Cardiac muscle cell (in vitro differentiated cells and primary cell): ENCODE results near the gene CRISPLD2. TPM values are rescaled to one million over a fixed set of nuclear protein-coding genes. Genes with fewer than 3 reads are reported as not detected.

ENCODE experiments used
- DNase-seq, 2 donors: peaks; one replicate each; pipeline versions ENCODE4 v3.0.0 to v3.0.0-alpha.2; 2010 to 2017; ENCODE audit warnings: low read depth in 1 of 2, low spot score in 1 of 2
- H3K27ac ChIP-seq: fragments of 200-600 bp; sonication (generic); 2 replicates; pipeline ENCODE4 v1.5.1; 2016
- H3K27me3 ChIP-seq: fragments of 200-600 bp; sonication (generic); 2 replicates; pipeline ENCODE4 v1.6.0; 2016; ENCODE audit warnings: control low read depth
- H3K36me3 ChIP-seq: fragments of 200-600 bp; sonication (generic); 2 replicates; pipeline ENCODE4 v1.5.1; 2016; ENCODE audit warnings: control low read depth
- H3K4me1 ChIP-seq: fragments of 200-600 bp; sonication (generic); 2 replicates; pipeline ENCODE4 v1.8.1; 2017; ENCODE audit warnings: low read depth, mild to moderate bottlenecking, mixed run types
- H3K4me3 ChIP-seq: fragments of 200-600 bp; sonication (generic); 2 replicates; pipeline ENCODE4 v1.5.1; 2016; ENCODE audit warnings: mild to moderate bottlenecking
- H3K9me3 ChIP-seq: fragments of 200-600 bp; sonication (generic); 2 replicates; pipeline ENCODE4 v1.5.1; 2017; ENCODE audit warnings: low read depth, mild to moderate bottlenecking, control low read depth
- polyA plus RNA-seq: library from polyadenylated mRNA; unstranded; fragments of >200 nt; fragmentation: Nextera tagmentation; extraction: Ambion mirVana; gene quantifications from 2 replicates; pipeline ENCODE4 v1.2.1, GENCODE V29; 2016
- total RNA-seq: library from RNA; depleted of rRNA; stranded (reverse); fragments of >200 nt; gene quantifications from 2 replicates; pipeline ENCODE4 v1.2.3, GENCODE V29; 2016
- TF ChIP-seq, protein P1 (sequence below): IDR thresholded peaks from 2 replicates; pipeline ENCODE4 v1.5.1; 2012; ENCODE audit warnings: low read depth, mild to moderate bottlenecking, low read length

The CRISPLD2 gene
- total and polyA plus RNA-seq, 2 experiments from 2014 or later = 0.91 to 1.7 TPM

DNA sequence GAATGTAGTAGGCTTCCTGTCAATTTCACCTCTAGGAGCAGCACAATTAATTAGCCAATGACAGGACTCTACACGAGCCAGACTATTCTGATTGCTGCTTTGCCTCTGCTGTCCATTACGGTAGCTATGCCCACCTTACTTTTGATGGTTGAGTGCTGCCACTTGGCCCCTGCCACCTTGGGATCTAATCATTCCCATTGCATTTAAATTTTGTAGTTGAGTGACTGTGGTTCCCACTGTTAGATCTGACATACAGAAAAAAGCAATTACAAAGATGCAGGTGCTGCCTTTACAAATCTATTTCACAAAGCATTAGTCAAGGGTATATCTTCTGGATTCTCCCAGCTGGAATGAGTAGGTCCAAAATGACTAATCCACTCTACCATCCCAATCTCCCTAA is 39.9 kb downstream of the CRISPLD2 start:
- TF ChIP-seq, protein P1, sequence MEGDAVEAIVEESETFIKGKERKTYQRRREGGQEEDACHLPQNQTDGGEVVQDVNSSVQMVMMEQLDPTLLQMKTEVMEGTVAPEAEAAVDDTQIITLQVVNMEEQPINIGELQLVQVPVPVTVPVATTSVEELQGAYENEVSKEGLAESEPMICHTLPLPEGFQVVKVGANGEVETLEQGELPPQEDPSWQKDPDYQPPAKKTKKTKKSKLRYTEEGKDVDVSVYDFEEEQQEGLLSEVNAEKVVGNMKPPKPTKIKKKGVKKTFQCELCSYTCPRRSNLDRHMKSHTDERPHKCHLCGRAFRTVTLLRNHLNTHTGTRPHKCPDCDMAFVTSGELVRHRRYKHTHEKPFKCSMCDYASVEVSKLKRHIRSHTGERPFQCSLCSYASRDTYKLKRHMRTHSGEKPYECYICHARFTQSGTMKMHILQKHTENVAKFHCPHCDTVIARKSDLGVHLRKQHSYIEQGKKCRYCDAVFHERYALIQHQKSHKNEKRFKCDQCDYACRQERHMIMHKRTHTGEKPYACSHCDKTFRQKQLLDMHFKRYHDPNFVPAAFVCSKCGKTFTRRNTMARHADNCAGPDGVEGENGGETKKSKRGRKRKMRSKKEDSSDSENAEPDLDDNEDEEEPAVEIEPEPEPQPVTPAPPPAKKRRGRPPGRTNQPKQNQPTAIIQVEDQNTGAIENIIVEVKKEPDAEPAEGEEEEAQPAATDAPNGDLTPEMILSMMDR = no peak

DNA sequence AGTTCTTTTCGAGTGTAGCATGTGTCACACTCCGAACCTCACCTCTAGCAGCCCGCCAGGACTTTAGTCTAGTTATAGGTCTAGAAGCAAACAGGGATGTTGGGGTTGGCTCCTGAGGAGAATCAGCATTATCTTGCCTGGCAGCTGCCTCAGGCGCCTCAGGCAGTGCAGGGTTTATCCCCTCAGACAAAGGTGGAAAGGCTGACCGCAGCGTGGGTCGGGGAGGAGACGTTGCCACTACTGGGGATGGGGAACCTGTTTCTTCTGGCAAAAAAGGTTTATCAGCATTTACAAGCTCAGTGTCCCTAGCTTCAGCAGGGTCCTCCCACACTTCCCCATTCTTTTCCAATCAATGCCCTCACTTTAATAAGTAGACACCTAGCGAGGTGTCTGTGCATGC is 40.6 kb downstream of the CRISPLD2 start:
- Histone ChIP-seq H3K4me1 (no peaks in the 10 kb centered on the region), H3K36me3 (no peaks in the 10 kb centered on the region), H3K27ac (no peak overlapping the region), H3K4me3 (no peak overlapping the region), H3K27me3 (no peaks in the 10 kb centered on the region), H3K9me3 (no peaks in the 10 kb centered on the region)
- DNase-seq = no peak
- TF ChIP-seq, protein P1 = no peak

More for the DNA sequence above, 39.9 kb downstream of the CRISPLD2 start:
- DNase-seq = no peak
- Histone ChIP-seq H3K9me3 (no peaks in the 10 kb centered on the region), H3K36me3 (no peaks in the 10 kb centered on the region), H3K27ac (no peak overlapping the region), H3K4me3 (no peak overlapping the region), H3K4me1 (no peaks in the 10 kb centered on the region), H3K27me3 (no peaks in the 10 kb centered on the region)

DNA sequence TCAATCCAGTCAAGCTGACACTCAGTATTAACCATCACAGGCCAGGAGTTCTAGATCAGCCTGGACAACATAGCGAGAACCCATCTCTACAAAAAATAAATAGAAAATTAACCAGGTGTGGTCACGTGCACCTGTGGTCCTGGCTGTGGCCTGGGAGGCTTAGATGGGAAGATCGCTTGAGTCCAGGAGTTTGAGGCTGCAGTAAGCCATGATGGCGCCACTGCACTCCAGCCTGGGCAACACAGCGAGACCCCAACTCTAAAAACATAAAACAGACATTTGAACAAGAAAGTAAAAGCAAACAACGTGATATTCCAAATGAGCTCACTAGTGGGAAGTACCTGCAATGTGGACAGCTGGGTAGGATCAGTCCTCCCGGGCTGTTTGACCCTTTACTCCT is 41.9 kb downstream of the CRISPLD2 start:
- TF ChIP-seq, protein P1 = no peak
- Histone ChIP-seq H3K27me3 (no peaks in the 10 kb centered on the region), H3K27ac (no peak overlapping the region), H3K9me3 (no peaks in the 10 kb centered on the region), H3K4me3 (no peak overlapping the region), H3K4me1 (no peaks in the 10 kb centered on the region), H3K36me3 (no peaks in the 10 kb centered on the region)
- DNase-seq = no peak

DNA sequence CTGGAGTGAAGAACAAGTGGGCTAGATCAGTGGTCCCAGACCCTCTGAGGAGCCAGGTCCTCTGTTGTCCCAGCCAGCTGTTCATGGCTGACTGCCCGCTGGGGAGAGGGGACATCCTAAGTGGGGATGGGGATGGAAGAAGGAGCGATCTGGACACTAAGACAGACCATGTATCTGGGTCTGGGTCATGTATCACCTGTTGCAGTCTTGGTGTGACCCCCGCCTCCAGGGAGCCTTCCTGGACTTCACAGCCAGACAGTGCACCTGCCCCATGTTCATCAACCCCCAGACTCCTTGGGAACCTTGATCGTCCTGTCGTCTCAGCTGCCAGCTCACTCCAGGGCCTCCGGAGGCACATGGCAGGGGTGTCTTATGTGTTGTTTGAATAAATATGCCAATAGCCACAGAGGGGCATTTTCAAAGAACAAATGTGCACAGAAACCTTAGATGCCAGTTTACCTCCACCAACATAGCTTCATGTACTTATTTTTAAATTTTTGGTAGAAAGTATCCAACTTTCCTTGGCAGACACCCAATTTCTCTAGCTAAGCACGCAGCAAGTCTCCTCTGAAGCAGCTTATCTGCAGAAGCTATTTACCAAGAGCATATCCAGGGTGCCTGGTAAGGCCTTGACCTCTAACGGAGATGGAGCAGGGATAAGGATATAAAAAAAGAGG is 43.2 kb downstream of the CRISPLD2 start:
- TF ChIP-seq, protein P1 = no peak
- DNase-seq = peak in 1 of 2 donors; percentile 37
- Histone ChIP-seq H3K4me1 (no peaks in the 10 kb centered on the region), H3K9me3 (no peaks in the 10 kb centered on the region), H3K36me3 (no peaks in the 10 kb centered on the region), H3K27me3 (no peaks in the 10 kb centered on the region), H3K27ac (no peak overlapping the region), H3K4me3 (no peak overlapping the region)

DNA sequence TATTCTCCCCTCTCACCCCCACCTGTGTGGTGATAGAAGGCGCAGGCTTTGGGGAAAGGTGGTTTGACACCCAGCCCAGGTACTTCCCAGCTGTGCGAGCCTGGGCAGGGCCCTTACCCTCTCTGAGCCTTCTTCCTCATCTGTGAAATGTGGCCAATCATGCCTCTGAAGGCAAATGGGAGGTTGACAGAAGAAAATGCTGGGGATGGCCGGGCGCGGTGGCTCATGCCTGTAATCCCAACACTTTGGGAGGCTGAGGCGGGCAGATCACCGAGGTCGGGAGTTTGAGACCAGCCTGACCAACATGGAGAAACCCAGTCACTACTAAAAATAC is 43.7 kb downstream of the CRISPLD2 start:
- Histone ChIP-seq H3K27ac (no peak overlapping the region), H3K27me3 (no peaks in the 10 kb centered on the region), H3K36me3 (no peaks in the 10 kb centered on the region), H3K4me1 (no peaks in the 10 kb centered on the region), H3K4me3 (no peak overlapping the region), H3K9me3 (no peaks in the 10 kb centered on the region)
- no peak for DNase-seq
- TF ChIP-seq, protein P1 = no peak
